Activated CD8-positive, alpha-beta memory T cell treated with anti-CD3 and anti-CD28 coated beads, Interleukin-2, amount 10 ng/mL, durations not matched to agents 7 days and 5 days (primary cell): ENCODE measurements around the gene MANBA. TPM values are rescaled to one million over a fixed set of nuclear protein-coding genes. Genes with fewer than 3 reads are reported as not detected.

ENCODE experiments used
- ATAC-seq: fragments of 150-1000 bp; cut with Tn5 transposase; one replicate; pipeline ENCODE4 v1.10.0; 2021; ENCODE audit warnings: moderate library complexity
- CTCF ChIA-PET: fragments of 350-600 bp; sonication (Branson Sonifier 250); formaldehyde crosslinking; loops from one replicate; lab custom pipeline; 2021; ENCODE audit warnings: antibody characterized with exemption; lab: Charles Lee
- DNase-seq: peaks from one replicate; pipeline ENCODE4 v3.0.0-alpha.2; 2020
- H3K27ac Mint-ChIP-seq: one replicate; pipeline ENCODE4 v1.8.0; 2021; ENCODE audit warnings: mild to moderate bottlenecking, mixed read lengths
- H3K27me3 Mint-ChIP-seq: one replicate; pipeline ENCODE4 v1.8.0; 2021; ENCODE audit warnings: mixed read lengths
- H3K36me3 Mint-ChIP-seq: one replicate; pipeline ENCODE4 v1.8.0; 2021; ENCODE audit warnings: mild to moderate bottlenecking, mixed read lengths
- H3K4me1 Mint-ChIP-seq: one replicate; pipeline ENCODE4 v1.8.0; 2021; ENCODE audit warnings: mixed read lengths
- H3K4me3 Mint-ChIP-seq: one replicate; pipeline ENCODE4 v1.8.0; 2021; ENCODE audit warnings: mild to moderate bottlenecking, moderate library complexity, mixed read lengths
- H3K9me3 Mint-ChIP-seq: one replicate; pipeline ENCODE4 v1.8.0; 2022; ENCODE audit warnings: low read depth, mixed read lengths
- total RNA-seq, 2 experiments: library from RNA; stranded (reverse); gene quantifications; one replicate each; pipeline ENCODE4 v1.2.3, GENCODE V29; 2021

The MANBA gene
- total RNA-seq, 2 experiments from 2014 or later = 12.1 to 16.5 TPM

GRCh38 chr4:102678107-102678506, 82.7 kb downstream of the MANBA start:
- DNase-seq (no peak), ATAC-seq (no peak)
- H3K9me3 Mint-ChIP-seq = no peaks in the 10 kb centered on the region
- H3K36me3 Mint-ChIP-seq = peaks cover 14% of the 10 kb centered on the region
- CTCF ChIA-PET = no interaction called here
- no peak overlapping the region for H3K27ac Mint-ChIP-seq
- H3K4me3 Mint-ChIP-seq = no peak overlapping the region
- no peaks in the 10 kb centered on the region for H3K27me3 Mint-ChIP-seq
- H3K4me1 Mint-ChIP-seq = no peaks in the 10 kb centered on the region

GRCh38 chr4:102675141-102675540, 85.6 kb downstream of the MANBA start:
- no peaks in the 10 kb centered on the region for H3K27me3 Mint-ChIP-seq
- no peak for ATAC-seq
- CTCF ChIA-PET = no interaction called here
- peaks cover 2% of the 10 kb centered on the region for H3K36me3 Mint-ChIP-seq
- no peaks in the 10 kb centered on the region for H3K4me1 Mint-ChIP-seq
- DNase-seq = no peak
- H3K27ac Mint-ChIP-seq = no peak overlapping the region
- no peaks in the 10 kb centered on the region for H3K9me3 Mint-ChIP-seq
- H3K4me3 Mint-ChIP-seq = no peak overlapping the region

GRCh38 chr4:102667001-102667400, 93.8 kb downstream of the MANBA start:
- CTCF ChIA-PET = no interaction called here
- H3K36me3 Mint-ChIP-seq = peaks cover 21% of the 10 kb centered on the region

GRCh38 chr4:102665527-102665926, 95.2 kb downstream of the MANBA start:
- ATAC-seq (no peak), DNase-seq (no peak)
- H3K36me3 Mint-ChIP-seq = peaks cover 23% of the 10 kb centered on the region
- CTCF ChIA-PET = no interaction called here
- H3K27me3 Mint-ChIP-seq = no peaks in the 10 kb centered on the region
- peaks cover 2% of the 10 kb centered on the region for H3K4me1 Mint-ChIP-seq
- no peaks in the 10 kb centered on the region for H3K9me3 Mint-ChIP-seq
- H3K27ac Mint-ChIP-seq = no peak overlapping the region
- no peak overlapping the region for H3K4me3 Mint-ChIP-seq

More at GRCh38 chr4:102667001-102667400, 93.8 kb downstream of the MANBA start:
- DNase-seq (no peak), ATAC-seq (no peak)
- no peaks in the 10 kb centered on the region for H3K9me3 Mint-ChIP-seq
- H3K4me3 Mint-ChIP-seq = no peak overlapping the region
- H3K27me3 Mint-ChIP-seq = no peaks in the 10 kb centered on the region
- peaks cover 2% of the 10 kb centered on the region for H3K4me1 Mint-ChIP-seq
- H3K27ac Mint-ChIP-seq = no peak overlapping the region

- no peak for ATAC-seq
- Mint-ChIP-seq H3K36me3 (peaks cover 17% of the 10 kb centered on the region), H3K9me3 (no peaks in the 10 kb centered on the region), H3K4me1 (peaks cover 2% of the 10 kb centered on the region), H3K4me3 (no peak overlapping the region), H3K27me3 (no peaks in the 10 kb centered on the region), H3K27ac (no peak overlapping the region)
- CTCF ChIA-PET = no interaction called here
- no peak for DNase-seq
Observed at GRCh38 chr4:102663073-102663472, 97.7 kb downstream of the MANBA start.

GRCh38 chr4:102657206-102657605, 103.6 kb downstream of the MANBA start:
- CTCF ChIA-PET = no interaction called here
- ATAC-seq (no peak), DNase-seq (no peak)
- no peaks in the 10 kb centered on the region for H3K4me1 Mint-ChIP-seq
- H3K9me3 Mint-ChIP-seq = no peaks in the 10 kb centered on the region
- no peak overlapping the region for H3K27ac Mint-ChIP-seq
- H3K4me3 Mint-ChIP-seq = no peak overlapping the region
- peaks cover 7% of the 10 kb centered on the region for H3K36me3 Mint-ChIP-seq
- no peaks in the 10 kb centered on the region for H3K27me3 Mint-ChIP-seq

- Mint-ChIP-seq H3K27ac (no peak overlapping the region), H3K9me3 (no peaks in the 10 kb centered on the region), H3K4me1 (no peaks in the 10 kb centered on the region), H3K27me3 (no peaks in the 10 kb centered on the region), H3K36me3 (peaks cover 29% of the 10 kb centered on the region), H3K4me3 (no peak overlapping the region)
- no peak for ATAC-seq
- CTCF ChIA-PET = no interaction called here
- DNase-seq = no peak
Observed at GRCh38 chr4:102647117-102647516, 113.7 kb downstream of the MANBA start.

GRCh38 chr4:102642631-102643298, 118.0 kb downstream of the MANBA start:
- Mint-ChIP-seq H3K4me1 (peaks cover 2% of the 10 kb centered on the region), H3K4me3 (no peak overlapping the region), H3K27me3 (no peaks in the 10 kb centered on the region), H3K27ac (no peak overlapping the region), H3K36me3 (peaks cover 18% of the 10 kb centered on the region), H3K9me3 (no peaks in the 10 kb centered on the region)
- no peak for DNase-seq
- ATAC-seq = no peak
- CTCF ChIA-PET = no interaction called here

GRCh38 chr4:102641793-102642192, 119.0 kb downstream of the MANBA start:
- ATAC-seq (no peak), DNase-seq (no peak)
- H3K27me3 Mint-ChIP-seq = no peaks in the 10 kb centered on the region
- no peak overlapping the region for H3K4me3 Mint-ChIP-seq
- CTCF ChIA-PET = no interaction called here
- H3K9me3 Mint-ChIP-seq = no peaks in the 10 kb centered on the region
- H3K36me3 Mint-ChIP-seq = peaks cover 23% of the 10 kb centered on the region
- H3K4me1 Mint-ChIP-seq = peaks cover 2% of the 10 kb centered on the region
- H3K27ac Mint-ChIP-seq = no peak overlapping the region

GRCh38 chr4:102640669-102641068, 120.1 kb downstream of the MANBA start:
- no peaks in the 10 kb centered on the region for H3K27me3 Mint-ChIP-seq
- peaks cover 2% of the 10 kb centered on the region for H3K4me1 Mint-ChIP-seq
- H3K36me3 Mint-ChIP-seq = peaks cover 23% of the 10 kb centered on the region
- DNase-seq (no peak), ATAC-seq (no peak)
- no peak overlapping the region for H3K27ac Mint-ChIP-seq
- CTCF ChIA-PET = interaction anchor here (1.2 kb wide), 1 partner anchor 9 kb away, joined by 5 read pairs; no protein-coding TSS in a partner anchor
- no peaks in the 10 kb centered on the region for H3K9me3 Mint-ChIP-seq
- no peak overlapping the region for H3K4me3 Mint-ChIP-seq

GRCh38 chr4:102639598-102639997, 121.2 kb downstream of the MANBA start:
- peaks cover 2% of the 10 kb centered on the region for H3K4me1 Mint-ChIP-seq
- CTCF ChIA-PET = interaction anchor here (1.2 kb wide), 1 partner anchor 10 kb away, joined by 5 read pairs; no protein-coding TSS in a partner anchor
- peak overlapping the region; percentile 36 for H3K4me3 Mint-ChIP-seq
- H3K27me3 Mint-ChIP-seq = no peaks in the 10 kb centered on the region
- DNase-seq (no peak), ATAC-seq (no peak)
- H3K9me3 Mint-ChIP-seq = no peaks in the 10 kb centered on the region
- peaks cover 21% of the 10 kb centered on the region for H3K36me3 Mint-ChIP-seq
- peak overlapping the region; percentile 36 for H3K27ac Mint-ChIP-seq

- H3K36me3 Mint-ChIP-seq = peaks cover 21% of the 10 kb centered on the region
- no peaks in the 10 kb centered on the region for H3K9me3 Mint-ChIP-seq
- H3K4me3 Mint-ChIP-seq = no peak overlapping the region
- no peak for DNase-seq
- H3K4me1 Mint-ChIP-seq = peaks cover 2% of the 10 kb centered on the region
- CTCF ChIA-PET = no interaction called here
- ATAC-seq = no peak
- H3K27me3 Mint-ChIP-seq = no peaks in the 10 kb centered on the region
- no peak overlapping the region for H3K27ac Mint-ChIP-seq
Observed at GRCh38 chr4:102638621-102639020, 122.1 kb downstream of the MANBA start.

- DNase-seq (no peak), ATAC-seq (no peak)
- Mint-ChIP-seq H3K36me3 (peaks cover 21% of the 10 kb centered on the region), H3K27me3 (no peaks in the 10 kb centered on the region), H3K4me3 (no peak overlapping the region), H3K9me3 (no peaks in the 10 kb centered on the region), H3K4me1 (peaks cover 2% of the 10 kb centered on the region), H3K27ac (no peak overlapping the region)
- CTCF ChIA-PET = interaction anchor here (1.5 kb wide), 1 partner anchor 206 kb away, joined by 6 read pairs; no protein-coding TSS in a partner anchor
Observed at GRCh38 chr4:102637391-102637790, 123.4 kb downstream of the MANBA start.

- Mint-ChIP-seq H3K27ac (no peak overlapping the region), H3K4me1 (peaks cover 15% of the 10 kb centered on the region), H3K27me3 (no peaks in the 10 kb centered on the region), H3K36me3 (peaks cover 19% of the 10 kb centered on the region), H3K9me3 (no peaks in the 10 kb centered on the region), H3K4me3 (no peak overlapping the region)
- CTCF ChIA-PET = interaction anchor here (0.8 to 1.0 kb wide), 3 partner anchors 13 to 459 kb away, joined by 3 to 4 read pairs (median 3); no protein-coding TSS in a partner anchor
- DNase-seq = no peak
- ATAC-seq = no peak
Observed at GRCh38 chr4:102633100-102633499, 127.7 kb downstream of the MANBA start.
